GM12878 (cell line): ENCODE data around the gene POGZ. TPM values are rescaled to one million over a fixed set of nuclear protein-coding genes. Genes with fewer than 3 reads are reported as not detected.

Source experiments
- CREM ChIP-seq: IDR thresholded peaks from 2 replicates; pipeline ENCODE4 v1.6.1; 2014; ENCODE audit warnings: antibody characterized with exemption, low read depth
- HDAC2 ChIP-seq: fragments of 200-600 bp; sonication (generic); IDR thresholded peaks from 2 replicates; pipeline ENCODE4 v1.6.1; 2017
- MXI1 ChIP-seq: fragments of 150-350 bp; IDR thresholded peaks from 2 replicates; pipeline ENCODE4 v1.6.1; 2011; ENCODE audit warnings: low read depth, mild to moderate bottlenecking, inconsistent platforms, low read length, improper control_type of control experiment
- POLR2A ChIP-seq: IDR thresholded peaks from 2 replicates; pipeline ENCODE4 v1.6.1; 2011; ENCODE audit warnings: low read depth, mild to moderate bottlenecking, low read length
- POU2F2 ChIP-seq: IDR thresholded peaks from 3 replicates; pipeline ENCODE4 v1.6.1; 2011; ENCODE audit warnings: low read depth, mild to moderate bottlenecking, low read length, borderline replicate concordance
- RUNX3 ChIP-seq: IDR thresholded peaks from 2 replicates; pipeline ENCODE4 v1.6.1; 2012; ENCODE audit warnings: low read length, inconsistent platforms
- SMARCA5 ChIP-seq: fragments of 450-650 bp; IDR thresholded peaks from 2 replicates; pipeline ENCODE4 v1.6.1; 2017; ENCODE audit warnings: mild to moderate bottlenecking
- STAT3 ChIP-seq: IDR thresholded peaks from 2 replicates; pipeline ENCODE4 v1.6.1; 2011; ENCODE audit warnings: low read depth, low read length, improper control_type of control experiment
- TAF1 ChIP-seq: IDR thresholded peaks from 2 replicates; pipeline ENCODE4 v1.6.1; 2011; ENCODE audit warnings: mild to moderate bottlenecking, low read depth, low read length, borderline replicate concordance
- polyA plus RNA-seq, 11 experiments: library from polyadenylated mRNA; depleted of rRNA in 4 of 11; unstranded in 6 of 11; stranded (reverse) in 5 of 11; fragments of >200 nt; fragmentation: Nextera tagmentation in 4 of 11; fragmentation: Illumina TruSeq in 1 of 11; extraction: Ambion mirVana in 4 of 11; extraction: Trizol in 1 of 11; gene quantifications; 1 replicate in 1 of 11; 2 replicates in 10 of 11; pipeline versions ENCODE4 v1.2.1 to v1.2.3, GENCODE V29; 2011 to 2016; ENCODE audit warnings: inconsistent platforms in 2 of 11, missing spikeins in 2 of 11, low read depth in 1 of 11
- total RNA-seq, 4 experiments: library from RNA; depleted of rRNA in 3 of 4; stranded (reverse); fragments of >200 nt in 3 of 4; fragmentation: Illumina TruSeq in 1 of 4; extraction: Trizol in 1 of 4; gene quantifications; 2 replicates each; pipeline versions ENCODE4 v1.2.1 to v1.2.3, GENCODE V29; 2013 to 2021
- TF ChIP-seq, protein P1 (sequence below): fragments of 450-650 bp; IDR thresholded peaks from 2 replicates; pipeline ENCODE4 v1.6.1; 2017; ENCODE audit warnings: borderline replicate concordance
- TF ChIP-seq, protein P2 (sequence below): IDR thresholded peaks from 2 replicates; pipeline ENCODE4 v1.6.1; 2012; ENCODE audit warnings: low read depth, low read length, improper control_type of control experiment
- TF ChIP-seq, protein P3 (sequence below): fragments of 450-650 bp; IDR thresholded peaks from 2 replicates; pipeline ENCODE4 v1.6.1; 2017; ENCODE audit warnings: mild to moderate bottlenecking, moderate library complexity
- TF ChIP-seq, protein P4 (sequence below): fragments of 450-650 bp; IDR thresholded peaks from 2 replicates; pipeline ENCODE4 v1.6.1; 2016; ENCODE audit warnings: mild to moderate bottlenecking
- TF ChIP-seq, protein P5 (sequence below): fragments of 450-650 bp; IDR thresholded peaks from 2 replicates; pipeline ENCODE4 v1.6.1; 2017; ENCODE audit warnings: mild to moderate bottlenecking, low read depth, inconsistent platforms; ENCODE audit not compliant: poor library complexity, severe bottlenecking
- TF ChIP-seq, protein P6 (sequence below): fragments of 450-650 bp; IDR thresholded peaks from 2 replicates; pipeline ENCODE4 v1.6.1; 2017; ENCODE audit warnings: low read depth, mild to moderate bottlenecking, moderate library complexity

The POGZ gene
- total and polyA plus RNA-seq, 10 of the 15 experiments (the other 5 are each of a cell fraction or from before 2014, with no cell fraction given), result 11.3 to 80.6 (median 35.8) TPM

DNA sequence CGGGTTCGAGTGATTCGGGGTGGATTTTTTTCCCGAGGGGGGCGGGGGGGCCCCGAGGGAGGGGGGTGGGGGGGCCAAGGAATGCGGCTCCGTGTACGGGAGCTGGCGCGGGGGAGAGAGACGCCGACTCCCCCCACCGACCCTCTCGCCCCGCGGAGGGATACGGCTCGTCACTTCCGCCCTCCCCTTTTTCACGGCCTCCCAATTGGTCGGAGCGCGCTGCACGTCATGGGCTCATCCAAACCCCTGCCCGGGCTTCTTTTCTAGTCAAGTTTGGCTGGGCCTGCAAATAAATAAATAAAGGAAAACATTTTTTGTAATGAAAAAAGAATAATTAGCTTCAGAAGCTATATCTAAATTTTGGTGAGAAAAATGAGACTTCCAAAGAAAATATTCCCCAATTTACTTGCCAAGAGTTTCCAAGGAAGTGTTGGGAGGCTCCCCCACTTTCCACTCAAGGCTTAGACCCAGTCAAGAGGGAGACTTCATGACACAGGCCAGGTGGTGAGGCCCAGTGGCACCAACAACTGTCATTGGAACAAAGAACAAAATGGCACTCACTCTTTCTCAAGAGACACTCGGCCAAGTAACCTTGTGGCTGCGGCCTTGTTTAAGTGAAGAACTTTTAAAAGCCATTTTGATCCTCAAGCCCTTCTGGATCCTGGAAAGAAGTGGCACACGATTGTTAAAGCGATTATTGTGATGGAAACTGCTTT is at the start of gene POGZ (continued):
- TF ChIP-seq, protein P1, sequence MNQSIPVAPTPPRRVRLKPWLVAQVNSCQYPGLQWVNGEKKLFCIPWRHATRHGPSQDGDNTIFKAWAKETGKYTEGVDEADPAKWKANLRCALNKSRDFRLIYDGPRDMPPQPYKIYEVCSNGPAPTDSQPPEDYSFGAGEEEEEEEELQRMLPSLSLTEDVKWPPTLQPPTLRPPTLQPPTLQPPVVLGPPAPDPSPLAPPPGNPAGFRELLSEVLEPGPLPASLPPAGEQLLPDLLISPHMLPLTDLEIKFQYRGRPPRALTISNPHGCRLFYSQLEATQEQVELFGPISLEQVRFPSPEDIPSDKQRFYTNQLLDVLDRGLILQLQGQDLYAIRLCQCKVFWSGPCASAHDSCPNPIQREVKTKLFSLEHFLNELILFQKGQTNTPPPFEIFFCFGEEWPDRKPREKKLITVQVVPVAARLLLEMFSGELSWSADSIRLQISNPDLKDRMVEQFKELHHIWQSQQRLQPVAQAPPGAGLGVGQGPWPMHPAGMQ, result no peak
- TF ChIP-seq CREM, result peak; percentile 97
- 0 out of 3 replicates have a peak, but pooled peaks have one; percentile 23 for TF ChIP-seq POU2F2
- TF ChIP-seq TAF1, result peak; percentile 80; the same call in 1 of the 2 replicates
- peak; percentile 30; the same call in 1 of the 2 replicates for TF ChIP-seq RUNX3
- TF ChIP-seq MXI1, result no peak
- TF ChIP-seq, protein P2, sequence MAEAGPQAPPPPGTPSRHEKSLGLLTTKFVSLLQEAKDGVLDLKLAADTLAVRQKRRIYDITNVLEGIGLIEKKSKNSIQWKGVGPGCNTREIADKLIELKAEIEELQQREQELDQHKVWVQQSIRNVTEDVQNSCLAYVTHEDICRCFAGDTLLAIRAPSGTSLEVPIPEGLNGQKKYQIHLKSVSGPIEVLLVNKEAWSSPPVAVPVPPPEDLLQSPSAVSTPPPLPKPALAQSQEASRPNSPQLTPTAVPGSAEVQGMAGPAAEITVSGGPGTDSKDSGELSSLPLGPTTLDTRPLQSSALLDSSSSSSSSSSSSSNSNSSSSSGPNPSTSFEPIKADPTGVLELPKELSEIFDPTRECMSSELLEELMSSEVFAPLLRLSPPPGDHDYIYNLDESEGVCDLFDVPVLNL, result no peak
- TF ChIP-seq, protein P3, sequence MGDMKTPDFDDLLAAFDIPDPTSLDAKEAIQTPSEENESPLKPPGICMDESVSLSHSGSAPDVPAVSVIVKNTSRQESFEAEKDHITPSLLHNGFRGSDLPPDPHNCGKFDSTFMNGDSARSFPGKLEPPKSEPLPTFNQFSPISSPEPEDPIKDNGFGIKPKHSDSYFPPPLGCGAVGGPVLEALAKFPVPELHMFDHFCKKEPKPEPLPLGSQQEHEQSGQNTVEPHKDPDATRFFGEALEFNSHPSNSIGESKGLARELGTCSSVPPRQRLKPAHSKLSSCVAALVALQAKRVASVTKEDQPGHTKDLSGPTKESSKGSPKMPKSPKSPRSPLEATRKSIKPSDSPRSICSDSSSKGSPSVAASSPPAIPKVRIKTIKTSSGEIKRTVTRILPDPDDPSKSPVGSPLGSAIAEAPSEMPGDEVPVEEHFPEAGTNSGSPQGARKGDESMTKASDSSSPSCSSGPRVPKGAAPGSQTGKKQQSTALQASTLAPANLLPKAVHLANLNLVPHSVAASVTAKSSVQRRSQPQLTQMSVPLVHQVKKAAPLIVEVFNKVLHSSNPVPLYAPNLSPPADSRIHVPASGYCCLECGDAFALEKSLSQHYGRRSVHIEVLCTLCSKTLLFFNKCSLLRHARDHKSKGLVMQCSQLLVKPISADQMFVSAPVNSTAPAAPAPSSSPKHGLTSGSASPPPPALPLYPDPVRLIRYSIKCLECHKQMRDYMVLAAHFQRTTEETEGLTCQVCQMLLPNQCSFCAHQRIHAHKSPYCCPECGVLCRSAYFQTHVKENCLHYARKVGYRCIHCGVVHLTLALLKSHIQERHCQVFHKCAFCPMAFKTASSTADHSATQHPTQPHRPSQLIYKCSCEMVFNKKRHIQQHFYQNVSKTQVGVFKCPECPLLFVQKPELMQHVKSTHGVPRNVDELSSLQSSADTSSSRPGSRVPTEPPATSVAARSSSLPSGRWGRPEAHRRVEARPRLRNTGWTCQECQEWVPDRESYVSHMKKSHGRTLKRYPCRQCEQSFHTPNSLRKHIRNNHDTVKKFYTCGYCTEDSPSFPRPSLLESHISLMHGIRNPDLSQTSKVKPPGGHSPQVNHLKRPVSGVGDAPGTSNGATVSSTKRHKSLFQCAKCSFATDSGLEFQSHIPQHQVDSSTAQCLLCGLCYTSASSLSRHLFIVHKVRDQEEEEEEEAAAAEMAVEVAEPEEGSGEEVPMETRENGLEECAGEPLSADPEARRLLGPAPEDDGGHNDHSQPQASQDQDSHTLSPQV, result no peak
- TF ChIP-seq, protein P4, sequence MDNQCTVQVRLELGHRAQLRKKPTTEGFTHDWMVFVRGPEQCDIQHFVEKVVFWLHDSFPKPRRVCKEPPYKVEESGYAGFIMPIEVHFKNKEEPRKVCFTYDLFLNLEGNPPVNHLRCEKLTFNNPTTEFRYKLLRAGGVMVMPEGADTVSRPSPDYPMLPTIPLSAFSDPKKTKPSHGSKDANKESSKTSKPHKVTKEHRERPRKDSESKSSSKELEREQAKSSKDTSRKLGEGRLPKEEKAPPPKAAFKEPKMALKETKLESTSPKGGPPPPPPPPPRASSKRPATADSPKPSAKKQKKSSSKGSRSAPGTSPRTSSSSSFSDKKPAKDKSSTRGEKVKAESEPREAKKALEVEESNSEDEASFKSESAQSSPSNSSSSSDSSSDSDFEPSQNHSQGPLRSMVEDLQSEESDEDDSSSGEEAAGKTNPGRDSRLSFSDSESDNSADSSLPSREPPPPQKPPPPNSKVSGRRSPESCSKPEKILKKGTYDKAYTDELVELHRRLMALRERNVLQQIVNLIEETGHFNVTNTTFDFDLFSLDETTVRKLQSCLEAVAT, result peak; percentile 40; the same call in 1 of the 2 replicates
- TF ChIP-seq, protein P5, sequence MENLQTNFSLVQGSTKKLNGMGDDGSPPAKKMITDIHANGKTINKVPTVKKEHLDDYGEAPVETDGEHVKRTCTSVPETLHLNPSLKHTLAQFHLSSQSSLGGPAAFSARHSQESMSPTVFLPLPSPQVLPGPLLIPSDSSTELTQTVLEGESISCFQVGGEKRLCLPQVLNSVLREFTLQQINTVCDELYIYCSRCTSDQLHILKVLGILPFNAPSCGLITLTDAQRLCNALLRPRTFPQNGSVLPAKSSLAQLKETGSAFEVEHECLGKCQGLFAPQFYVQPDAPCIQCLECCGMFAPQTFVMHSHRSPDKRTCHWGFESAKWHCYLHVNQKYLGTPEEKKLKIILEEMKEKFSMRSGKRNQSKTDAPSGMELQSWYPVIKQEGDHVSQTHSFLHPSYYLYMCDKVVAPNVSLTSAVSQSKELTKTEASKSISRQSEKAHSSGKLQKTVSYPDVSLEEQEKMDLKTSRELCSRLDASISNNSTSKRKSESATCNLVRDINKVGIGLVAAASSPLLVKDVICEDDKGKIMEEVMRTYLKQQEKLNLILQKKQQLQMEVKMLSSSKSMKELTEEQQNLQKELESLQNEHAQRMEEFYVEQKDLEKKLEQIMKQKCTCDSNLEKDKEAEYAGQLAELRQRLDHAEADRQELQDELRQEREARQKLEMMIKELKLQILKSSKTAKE, result no peak
- peak; percentile 83 for TF ChIP-seq POLR2A
- TF ChIP-seq, protein P6, sequence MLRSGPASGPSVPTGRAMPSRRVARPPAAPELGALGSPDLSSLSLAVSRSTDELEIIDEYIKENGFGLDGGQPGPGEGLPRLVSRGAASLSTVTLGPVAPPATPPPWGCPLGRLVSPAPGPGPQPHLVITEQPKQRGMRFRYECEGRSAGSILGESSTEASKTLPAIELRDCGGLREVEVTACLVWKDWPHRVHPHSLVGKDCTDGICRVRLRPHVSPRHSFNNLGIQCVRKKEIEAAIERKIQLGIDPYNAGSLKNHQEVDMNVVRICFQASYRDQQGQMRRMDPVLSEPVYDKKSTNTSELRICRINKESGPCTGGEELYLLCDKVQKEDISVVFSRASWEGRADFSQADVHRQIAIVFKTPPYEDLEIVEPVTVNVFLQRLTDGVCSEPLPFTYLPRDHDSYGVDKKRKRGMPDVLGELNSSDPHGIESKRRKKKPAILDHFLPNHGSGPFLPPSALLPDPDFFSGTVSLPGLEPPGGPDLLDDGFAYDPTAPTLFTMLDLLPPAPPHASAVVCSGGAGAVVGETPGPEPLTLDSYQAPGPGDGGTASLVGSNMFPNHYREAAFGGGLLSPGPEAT, result peak; percentile 60
- no peak for TF ChIP-seq STAT3
- TF ChIP-seq HDAC2, result no peak
- TF ChIP-seq SMARCA5, result 0 out of 2 replicates have a peak, but pooled peaks have one; percentile 1
